Measurements from ENCODE around the gene PACRG.

PACRG gene

GRCh38 chr6:163343609-163344008 is 615.8 kb downstream of the PACRG start:
- DNase-seq = no peak

GRCh38 chr6:163344411-163344810 is 616.6 kb downstream of the PACRG start:
- DNase-seq = no peak

GRCh38 chr6:163345931-163346330 is 618.2 kb downstream of the PACRG start:
- DNase-seq = no peak

GRCh38 chr6:163346497-163346961 is 618.8 kb downstream of the PACRG start:
- no peak for DNase-seq

- no peak for DNase-seq
Measured at GRCh38 chr6:163347021-163347446, 619.3 kb downstream of the PACRG start.

GRCh38 chr6:163348789-163349680 is 621.3 kb downstream of the PACRG start:
- no peak for DNase-seq

- no peak for DNase-seq
Measured at GRCh38 chr6:163349696-163350095, 621.9 kb downstream of the PACRG start.

- DNase-seq = no peak
Measured at GRCh38 chr6:163351013-163351412, 623.2 kb downstream of the PACRG start.

GRCh38 chr6:163352011-163352685 is 624.4 kb downstream of the PACRG start:
- no peak for DNase-seq

- DNase-seq = no peak
Measured at GRCh38 chr6:163352966-163353365, 625.2 kb downstream of the PACRG start.

- DNase-seq = no peak
Measured at GRCh38 chr6:163354085-163354484, 626.3 kb downstream of the PACRG start.

- DNase-seq = no peak
Measured at GRCh38 chr6:163354761-163355425, 627.1 kb downstream of the PACRG start.

- DNase-seq = peak in 1 of 2 experiments; percentile 3
Measured at GRCh38 chr6:163355426-163355991, 627.7 kb downstream of the PACRG start.

GRCh38 chr6:163356324-163356723 is 628.5 kb downstream of the PACRG start:
- DNase-seq = no peak

GRCh38 chr6:163356743-163357142 is 629.0 kb downstream of the PACRG start:
- no peak for DNase-seq

GRCh38 chr6:163364641-163365040 is 636.9 kb downstream of the PACRG start:
- DNase-seq = no peak
